B cell (primary cell): ENCODE results near the gene SLC24A4.

ENCODE experiments used
- CTCF ChIP-seq: fragments of 200-600 bp; IDR thresholded peaks from one replicate; pipeline ENCODE4 v1.8.0; 2022; ENCODE audit warnings: antibody characterized with exemption, mild to moderate bottlenecking
- EZH2 ChIP-seq: IDR thresholded peaks from 2 replicates; pipeline ENCODE4 v1.6.1; 2012; ENCODE audit warnings: borderline replicate concordance, low read depth, mild to moderate bottlenecking, moderate library complexity, low read length; ENCODE audit not compliant: insufficient read depth, poor library complexity, severe bottlenecking

GRCh38 chr14:92436115-92436776 is 113.3 kb downstream of the SLC24A4 start:
- TF ChIP-seq CTCF (no peak), EZH2 (no peak)
